Activated B cell treated with CpG ODN at 0.5 μM for 24 hours (primary cell): Measurements from ENCODE around the gene SPEF1. TPM values are rescaled to one million over a fixed set of nuclear protein-coding genes. Genes with fewer than 3 reads are reported as not detected.
A peak's percentile ranks its signal among the peaks of the same experiment; 100 is the strongest.

Experiments used
- ATAC-seq: fragments of 200-7000 bp; cut with Tn5 transposase; one replicate; pipeline ENCODE4 v1.10.0; 2021; ENCODE audit warnings: low read depth, mild to moderate bottlenecking, moderate library complexity
- CTCF ChIA-PET: fragments of 350-600 bp; sonication (Branson Sonifier 250); formaldehyde crosslinking; loops from one replicate; lab custom pipeline; 2021; ENCODE audit warnings: antibody characterized with exemption; lab: Charles Lee
- POLR2A ChIA-PET: fragments of 350-600 bp; sonication (Branson Sonifier 250); formaldehyde crosslinking; loops from one replicate; lab custom pipeline; 2021; ENCODE audit warnings: antibody characterized with exemption; lab: Charles Lee
- DNase-seq: peaks from one replicate; pipeline ENCODE4 v3.0.0; 2022
- H3K27ac Mint-ChIP-seq: one replicate; pipeline ENCODE4 v1.8.0; 2020; ENCODE audit warnings: mixed read lengths
- H3K27me3 Mint-ChIP-seq: one replicate; pipeline ENCODE4 v1.8.0; 2021; ENCODE audit warnings: mixed read lengths
- H3K36me3 Mint-ChIP-seq: one replicate; pipeline ENCODE4 v1.8.0; 2021; ENCODE audit warnings: low read depth, mixed read lengths
- H3K4me1 Mint-ChIP-seq: one replicate; pipeline ENCODE4 v1.8.0; 2021; ENCODE audit warnings: mixed read lengths
- H3K4me3 Mint-ChIP-seq: one replicate; pipeline ENCODE4 v1.8.0; 2020; ENCODE audit warnings: mild to moderate bottlenecking, mixed read lengths
- H3K9me3 Mint-ChIP-seq: one replicate; pipeline ENCODE4 v1.8.0; 2020; ENCODE audit warnings: mixed read lengths
- intact Hi-C: fragments of 100-400 bp; cut with micrococcal nuclease; formaldehyde crosslinking; loops from one replicate; pipeline ENCODE4 v1.15.1; 2024
- total RNA-seq: library from RNA; stranded (reverse); gene quantifications from 2 replicates; pipeline ENCODE4 v1.2.3, GENCODE V29; 2022
- TF ChIP-seq, protein P1 (sequence below): fragments of 200-600 bp; IDR thresholded peaks from one replicate; pipeline ENCODE4 v1.8.0; 2022; ENCODE audit warnings: antibody characterized with exemption, mild to moderate bottlenecking

The SPEF1 gene
- total RNA-seq, 1 donor from 2014 or later = not detected

DNA sequence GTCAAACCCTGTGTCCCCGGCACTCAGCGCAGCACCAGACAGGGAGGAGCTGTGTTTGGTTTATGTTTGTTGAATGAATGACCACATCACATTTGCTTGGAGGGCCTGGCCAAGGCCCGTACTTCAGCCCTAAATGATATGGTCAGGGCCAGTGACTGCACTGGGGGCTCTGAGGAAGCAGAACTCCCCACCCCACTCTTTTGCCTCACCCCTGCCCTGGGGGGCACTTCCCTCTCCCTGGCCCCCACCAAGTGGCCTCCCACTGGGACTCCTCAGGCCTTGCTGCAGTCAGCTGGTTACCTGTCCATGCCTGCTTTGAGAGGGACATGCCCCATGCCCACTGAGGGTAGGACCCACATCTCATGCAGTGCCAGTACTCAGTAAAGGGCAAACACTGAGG lies 16.6 kb downstream of the SPEF1 start:
- intact Hi-C loops = loop anchor here (5.0 to 10.0 kb wide), 4 partner anchors 253 to 717 kb away; partner anchors contain the start of genes ATRN, DDRGK1, ITPA and MRPS26
- peaks cover 9% of the 10 kb centered on the region for H3K36me3 Mint-ChIP-seq
- TF ChIP-seq, protein P1, sequence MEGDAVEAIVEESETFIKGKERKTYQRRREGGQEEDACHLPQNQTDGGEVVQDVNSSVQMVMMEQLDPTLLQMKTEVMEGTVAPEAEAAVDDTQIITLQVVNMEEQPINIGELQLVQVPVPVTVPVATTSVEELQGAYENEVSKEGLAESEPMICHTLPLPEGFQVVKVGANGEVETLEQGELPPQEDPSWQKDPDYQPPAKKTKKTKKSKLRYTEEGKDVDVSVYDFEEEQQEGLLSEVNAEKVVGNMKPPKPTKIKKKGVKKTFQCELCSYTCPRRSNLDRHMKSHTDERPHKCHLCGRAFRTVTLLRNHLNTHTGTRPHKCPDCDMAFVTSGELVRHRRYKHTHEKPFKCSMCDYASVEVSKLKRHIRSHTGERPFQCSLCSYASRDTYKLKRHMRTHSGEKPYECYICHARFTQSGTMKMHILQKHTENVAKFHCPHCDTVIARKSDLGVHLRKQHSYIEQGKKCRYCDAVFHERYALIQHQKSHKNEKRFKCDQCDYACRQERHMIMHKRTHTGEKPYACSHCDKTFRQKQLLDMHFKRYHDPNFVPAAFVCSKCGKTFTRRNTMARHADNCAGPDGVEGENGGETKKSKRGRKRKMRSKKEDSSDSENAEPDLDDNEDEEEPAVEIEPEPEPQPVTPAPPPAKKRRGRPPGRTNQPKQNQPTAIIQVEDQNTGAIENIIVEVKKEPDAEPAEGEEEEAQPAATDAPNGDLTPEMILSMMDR = no peak
- ChIA-PET CTCF (interaction anchor here (2.2 kb wide), 1 partner anchor 11 kb away, joined by 7 read pairs; no protein-coding TSS in a partner anchor), POLR2A (no interaction called here)
- H3K9me3 Mint-ChIP-seq = no peaks in the 10 kb centered on the region
- no peaks in the 10 kb centered on the region for H3K27me3 Mint-ChIP-seq
- no peak overlapping the region for H3K27ac Mint-ChIP-seq
- DNase-seq (no peak), ATAC-seq (no peak)
- H3K4me3 Mint-ChIP-seq = no peak overlapping the region
- H3K4me1 Mint-ChIP-seq = peaks cover 38% of the 10 kb centered on the region

GRCh38 chr20:3763671-3764601 lies 17.3 kb downstream of the SPEF1 start:
- ATAC-seq = no peak
- no peak overlapping the region for H3K27ac Mint-ChIP-seq
- H3K36me3 Mint-ChIP-seq = peaks cover 10% of the 10 kb centered on the region
- no peak for DNase-seq
- no peaks in the 10 kb centered on the region for H3K9me3 Mint-ChIP-seq
- peaks cover 36% of the 10 kb centered on the region for H3K4me1 Mint-ChIP-seq
- no peak overlapping the region for H3K4me3 Mint-ChIP-seq
- CTCF ChIA-PET = interaction anchor here (2.2 kb wide), 1 partner anchor 10 kb away, joined by 7 read pairs; no protein-coding TSS in a partner anchor
- intact Hi-C loops = loop anchor here (10.0 kb wide), 1 partner anchor 559 kb away; the partner anchor contains the start of genes DDRGK1 and ITPA
- POLR2A ChIA-PET = interaction anchor here (0.7 kb wide), 1 partner anchor 11 kb away, joined by 3 read pairs; no protein-coding TSS in a partner anchor
- TF ChIP-seq, protein P1 = no peak
- H3K27me3 Mint-ChIP-seq = no peaks in the 10 kb centered on the region

DNA sequence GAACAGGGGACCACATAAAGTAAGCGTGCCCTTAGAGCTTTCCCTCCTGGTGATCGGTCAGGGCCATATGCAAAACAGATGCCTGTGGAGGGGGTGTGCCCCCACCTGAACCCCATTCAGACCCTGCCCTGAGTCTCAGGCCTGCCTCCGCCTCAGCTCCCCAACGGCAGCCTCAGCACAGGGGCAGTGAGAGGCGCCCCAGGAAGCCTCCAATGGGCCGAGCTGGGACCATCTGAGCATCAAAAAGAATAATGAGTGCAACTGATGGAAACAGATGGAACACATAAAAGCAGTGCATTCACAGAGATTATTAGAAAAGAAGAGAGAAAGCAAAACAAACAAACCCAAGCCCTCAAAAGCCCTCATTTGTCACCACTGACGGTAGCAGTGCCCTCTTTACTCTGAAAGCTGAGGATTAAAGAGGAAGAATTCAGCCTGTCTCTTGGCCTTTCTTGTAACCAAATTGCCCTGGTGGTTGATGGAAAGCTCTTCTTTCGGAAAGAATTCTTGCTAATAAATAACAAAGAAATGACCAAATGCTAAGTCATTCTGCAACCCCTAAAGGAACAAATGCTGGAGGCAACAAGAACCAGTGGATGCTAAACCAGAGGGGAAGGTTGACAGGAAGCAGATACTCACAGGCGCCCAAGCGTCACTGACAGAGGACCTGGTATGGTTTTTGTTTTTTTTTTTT lies 20.4 kb downstream of the SPEF1 start:
- H3K9me3 Mint-ChIP-seq = no peaks in the 10 kb centered on the region
- peaks cover 17% of the 10 kb centered on the region for H3K4me1 Mint-ChIP-seq
- no peak for DNase-seq
- no peaks in the 10 kb centered on the region for H3K27me3 Mint-ChIP-seq
- H3K4me3 Mint-ChIP-seq = no peak overlapping the region
- CTCF ChIA-PET = no interaction called here
- H3K27ac Mint-ChIP-seq = no peak overlapping the region
- peaks cover 17% of the 10 kb centered on the region for H3K36me3 Mint-ChIP-seq
- TF ChIP-seq, protein P1 = no peak
- ATAC-seq = peak; percentile 37
- POLR2A ChIA-PET = interaction anchor here (0.7 to 1.6 kb wide), 2 partner anchors 26 to 590 kb away, joined by 4 to 5 read pairs; partner anchors contain the start of gene CENPB
- intact Hi-C loops = loop anchor here (10.0 kb wide), 1 partner anchor 556 kb away; the partner anchor contains the start of genes DDRGK1 and ITPA

DNA sequence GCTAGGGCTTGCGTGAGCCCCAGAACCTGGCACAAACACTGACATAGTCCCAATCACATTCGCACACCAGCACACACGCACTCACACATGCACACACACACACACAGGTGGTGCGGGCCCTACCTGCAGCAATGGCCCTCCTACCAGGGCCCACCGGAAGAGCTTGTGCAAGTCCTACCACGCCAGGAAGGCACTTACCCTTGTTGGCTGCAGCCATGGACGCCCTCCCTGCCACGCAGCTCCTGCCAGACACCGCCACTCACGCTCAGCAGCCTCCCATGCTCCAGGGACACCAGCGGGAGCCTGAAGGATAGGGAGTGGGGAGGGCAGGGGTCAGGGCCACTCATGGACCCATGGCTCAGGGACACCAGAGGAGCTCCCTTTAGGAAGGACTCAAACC lies 21.4 kb downstream of the SPEF1 start:
- Mint-ChIP-seq H3K4me3 (no peak overlapping the region), H3K36me3 (peaks cover 18% of the 10 kb centered on the region), H3K27ac (no peak overlapping the region), H3K27me3 (no peaks in the 10 kb centered on the region), H3K4me1 (peaks cover 11% of the 10 kb centered on the region), H3K9me3 (no peaks in the 10 kb centered on the region)
- no peak for ATAC-seq
- TF ChIP-seq, protein P1 = no peak
- no peak for DNase-seq
- POLR2A ChIA-PET = interaction anchor here (1.6 kb wide), 1 partner anchor 27 kb away, joined by 4 read pairs; the partner anchor contains the start of gene CENPB
- CTCF ChIA-PET = no interaction called here
- intact Hi-C loops = loop anchor here (10.0 kb wide), 1 partner anchor 555 kb away; the partner anchor contains the start of genes DDRGK1 and ITPA
